ENCODE results near the gene MARCKS. TPM values are rescaled to one million over a fixed set of nuclear protein-coding genes. Genes with fewer than 3 reads are reported as not detected.
"Not testable (repeated sequence)": the region's sequence is repeated elsewhere in the genome, so short reads cannot be mapped to it uniquely, and the experiment has no call there.

Gene MARCKS
- total RNA-seq, 3 donors from 2014 or later, result 2.6 to 8.4 (median 3.1) TPM

- no peak for DNase-seq
- no peaks in the 10 kb centered on the region for H3K4me1 Mint-ChIP-seq (ENCODE audit: low read depth)
- peaks cover 28% of the 10 kb centered on the region for H3K27me3 Mint-ChIP-seq (ENCODE audit: low read depth)
- no peak for ATAC-seq
- H3K4me3 Mint-ChIP-seq, result no peak overlapping the region
- H3K9me3 Mint-ChIP-seq, result no peaks in the 10 kb centered on the region
- no peaks in the 10 kb centered on the region for H3K36me3 Mint-ChIP-seq (ENCODE audit: insufficient read depth)
Observed at GRCh38 chr6:113884011-113884410, 26.9 kb downstream of the MARCKS start.

- H3K36me3 Mint-ChIP-seq (ENCODE audit: insufficient read depth), result no peaks in the 10 kb centered on the region
- H3K27me3 Mint-ChIP-seq (ENCODE audit: low read depth), result peaks cover 14% of the 10 kb centered on the region
- no peaks in the 10 kb centered on the region for H3K9me3 Mint-ChIP-seq
- no peak overlapping the region for H3K4me3 Mint-ChIP-seq
- no peak for DNase-seq
- H3K4me1 Mint-ChIP-seq (ENCODE audit: low read depth), result no peaks in the 10 kb centered on the region
- no peak for ATAC-seq
Observed at GRCh38 chr6:113886512-113886911, 29.4 kb downstream of the MARCKS start.

- ATAC-seq, result no peak
- no peaks in the 10 kb centered on the region for H3K4me1 Mint-ChIP-seq (ENCODE audit: low read depth)
- H3K9me3 Mint-ChIP-seq, result peaks cover 4% of the 10 kb centered on the region
- DNase-seq, result no peak
- H3K27me3 Mint-ChIP-seq (ENCODE audit: low read depth), result peaks cover 13% of the 10 kb centered on the region
- no peaks in the 10 kb centered on the region for H3K36me3 Mint-ChIP-seq (ENCODE audit: insufficient read depth)
- H3K4me3 Mint-ChIP-seq, result no peak overlapping the region
Observed at GRCh38 chr6:113888493-113888892, 31.3 kb downstream of the MARCKS start.

GRCh38 chr6:113888956-113889630 lies 31.9 kb downstream of the MARCKS start:
- H3K4me3 Mint-ChIP-seq, result no peak overlapping the region
- no peaks in the 10 kb centered on the region for H3K36me3 Mint-ChIP-seq (ENCODE audit: insufficient read depth)
- H3K27me3 Mint-ChIP-seq (ENCODE audit: low read depth), result peaks cover 13% of the 10 kb centered on the region
- no peak for ATAC-seq
- peaks cover 4% of the 10 kb centered on the region for H3K9me3 Mint-ChIP-seq
- H3K4me1 Mint-ChIP-seq (ENCODE audit: low read depth), result no peaks in the 10 kb centered on the region
- no peak for DNase-seq

- H3K27me3 Mint-ChIP-seq (ENCODE audit: low read depth), result peaks cover 4% of the 10 kb centered on the region
- peaks cover 4% of the 10 kb centered on the region for H3K9me3 Mint-ChIP-seq
- DNase-seq, result no peak
- no peak overlapping the region for H3K4me3 Mint-ChIP-seq
- no peaks in the 10 kb centered on the region for H3K36me3 Mint-ChIP-seq (ENCODE audit: insufficient read depth)
- ATAC-seq, result no peak
- no peaks in the 10 kb centered on the region for H3K4me1 Mint-ChIP-seq (ENCODE audit: low read depth)
Observed at GRCh38 chr6:113893451-113893850, 36.3 kb downstream of the MARCKS start.

GRCh38 chr6:113893866-113894265 lies 36.7 kb downstream of the MARCKS start:
- no peak for DNase-seq
- ATAC-seq, result no peak
- H3K27me3 Mint-ChIP-seq (ENCODE audit: low read depth), result peaks cover 2% of the 10 kb centered on the region
- no peak overlapping the region for H3K4me3 Mint-ChIP-seq
- no peaks in the 10 kb centered on the region for H3K4me1 Mint-ChIP-seq (ENCODE audit: low read depth)
- H3K36me3 Mint-ChIP-seq (ENCODE audit: insufficient read depth), result no peaks in the 10 kb centered on the region
- peaks cover 4% of the 10 kb centered on the region for H3K9me3 Mint-ChIP-seq

GRCh38 chr6:113894712-113895674 lies 37.8 kb downstream of the MARCKS start:
- H3K4me3 Mint-ChIP-seq, result no peak overlapping the region
- DNase-seq (no peak), ATAC-seq (no peak)
- no peaks in the 10 kb centered on the region for H3K36me3 Mint-ChIP-seq (ENCODE audit: insufficient read depth)
- peaks cover 4% of the 10 kb centered on the region for H3K9me3 Mint-ChIP-seq
- peaks cover 2% of the 10 kb centered on the region for H3K27me3 Mint-ChIP-seq (ENCODE audit: low read depth)
- H3K4me1 Mint-ChIP-seq (ENCODE audit: low read depth), result no peaks in the 10 kb centered on the region

GRCh38 chr6:113901482-113901881 lies 44.3 kb downstream of the MARCKS start:
- no peak for DNase-seq
- Mint-ChIP-seq H3K9me3 (no peaks in the 10 kb centered on the region), H3K36me3 (ENCODE audit: insufficient read depth) (no peaks in the 10 kb centered on the region), H3K4me1 (ENCODE audit: low read depth) (no peaks in the 10 kb centered on the region), H3K27me3 (ENCODE audit: low read depth) (peaks cover 2% of the 10 kb centered on the region), H3K4me3 (no peak overlapping the region)
- no peak for ATAC-seq

- Mint-ChIP-seq H3K27me3 (ENCODE audit: low read depth) (peaks cover 4% of the 10 kb centered on the region), H3K9me3 (no peaks in the 10 kb centered on the region), H3K4me1 (ENCODE audit: low read depth) (no peaks in the 10 kb centered on the region), H3K4me3 (no peak overlapping the region), H3K36me3 (ENCODE audit: insufficient read depth) (no peaks in the 10 kb centered on the region)
- ATAC-seq (no peak), DNase-seq (no peak)
Observed at GRCh38 chr6:113903666-113904330, 46.7 kb downstream of the MARCKS start.

- Mint-ChIP-seq H3K4me3 (no peak overlapping the region), H3K9me3 (no peaks in the 10 kb centered on the region), H3K4me1 (ENCODE audit: low read depth) (no peaks in the 10 kb centered on the region), H3K27me3 (ENCODE audit: low read depth) (peaks cover 6% of the 10 kb centered on the region), H3K36me3 (ENCODE audit: insufficient read depth) (no peaks in the 10 kb centered on the region)
- ATAC-seq (no peak), DNase-seq (no peak)
Observed at GRCh38 chr6:113907102-113907815, 50.1 kb downstream of the MARCKS start.

- no peak overlapping the region for H3K4me3 Mint-ChIP-seq
- no peaks in the 10 kb centered on the region for H3K36me3 Mint-ChIP-seq (ENCODE audit: insufficient read depth)
Observed at GRCh38 chr6:113908801-113909200, 51.7 kb downstream of the MARCKS start.

GRCh38 chr6:113909224-113909856 lies 52.2 kb downstream of the MARCKS start:
- no peak for DNase-seq
- peak in 1 of 2 donors; percentile 61 for ATAC-seq
- Mint-ChIP-seq H3K9me3 (no peaks in the 10 kb centered on the region), H3K36me3 (ENCODE audit: insufficient read depth) (no peaks in the 10 kb centered on the region), H3K4me3 (no peak overlapping the region), H3K27me3 (ENCODE audit: low read depth) (peaks cover 3% of the 10 kb centered on the region), H3K4me1 (ENCODE audit: low read depth) (no peaks in the 10 kb centered on the region)

More at GRCh38 chr6:113908801-113909200, 51.7 kb downstream of the MARCKS start:
- no peaks in the 10 kb centered on the region for H3K9me3 Mint-ChIP-seq
- no peaks in the 10 kb centered on the region for H3K4me1 Mint-ChIP-seq (ENCODE audit: low read depth)
- no peak for ATAC-seq
- no peak for DNase-seq
- peaks cover 6% of the 10 kb centered on the region for H3K27me3 Mint-ChIP-seq (ENCODE audit: low read depth)

- not testable (repeated sequence) for ATAC-seq; H3K4me1 Mint-ChIP-seq (ENCODE audit: low read depth); DNase-seq; H3K27me3 Mint-ChIP-seq (ENCODE audit: low read depth); H3K9me3 Mint-ChIP-seq; H3K36me3 Mint-ChIP-seq (ENCODE audit: insufficient read depth); H3K4me3 Mint-ChIP-seq
Observed at GRCh38 chr6:113910285-113910684, 53.1 kb downstream of the MARCKS start.

All from activated T-cell treated with anti-CD3 and anti-CD28 coated beads, Interleukin-2, amount 50 U/mL, for 4 hours (primary cell).